HPDE6-E6E7 (cell line): ENCODE measurements around the gene TARS3.
"Not testable (repeated sequence)": the region's sequence is repeated elsewhere in the genome, so short reads cannot be mapped to it uniquely, and the experiment has no call there.

Experiments
- DNase-seq: peaks from one replicate; pipeline ENCODE4 v3.0.0; 2011; ENCODE audit warnings: missing footprints; ENCODE audit errors: extremely low spot score

TARS3 gene

GRCh38 chr15:101654624-101655337 lies 69.5 kb downstream of the TARS3 start:
- DNase-seq: not testable (repeated sequence)

DNA sequence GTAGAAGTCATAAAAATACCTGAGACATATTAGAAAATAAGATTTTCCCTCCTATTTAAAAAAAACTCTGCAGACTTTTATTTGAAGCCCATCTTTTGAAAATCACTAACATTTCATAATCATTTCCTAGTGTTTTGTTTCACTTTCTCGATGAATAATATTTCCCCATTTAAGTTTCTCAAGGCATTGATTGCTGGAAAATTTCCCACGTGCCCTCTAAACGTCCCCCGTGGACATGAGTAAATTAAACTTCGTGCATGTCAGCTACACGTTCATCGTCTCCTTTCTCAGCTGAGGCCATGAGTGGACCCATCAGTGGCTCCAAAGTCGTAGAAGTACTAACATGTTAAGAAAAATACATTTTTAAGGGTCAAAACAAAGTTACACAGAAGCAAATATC lies 70.1 kb downstream of the TARS3 start:
- DNase-seq: no peak

GRCh38 chr15:101652786-101653430 lies 71.4 kb downstream of the TARS3 start:
- DNase-seq: no peak

- peak; percentile 82 for DNase-seq
Observed at GRCh38 chr15:101652098-101652785, 72.0 kb downstream of the TARS3 start, which contains the start of gene TM2D3. Gene TM2D3 (minus strand): TSS chr15:101652381. CDS start chr15:101652361, 20 bp downstream.

GRCh38 chr15:101651554-101652097 lies 72.6 kb downstream of the TARS3 start:
- DNase-seq: no peak

DNA sequence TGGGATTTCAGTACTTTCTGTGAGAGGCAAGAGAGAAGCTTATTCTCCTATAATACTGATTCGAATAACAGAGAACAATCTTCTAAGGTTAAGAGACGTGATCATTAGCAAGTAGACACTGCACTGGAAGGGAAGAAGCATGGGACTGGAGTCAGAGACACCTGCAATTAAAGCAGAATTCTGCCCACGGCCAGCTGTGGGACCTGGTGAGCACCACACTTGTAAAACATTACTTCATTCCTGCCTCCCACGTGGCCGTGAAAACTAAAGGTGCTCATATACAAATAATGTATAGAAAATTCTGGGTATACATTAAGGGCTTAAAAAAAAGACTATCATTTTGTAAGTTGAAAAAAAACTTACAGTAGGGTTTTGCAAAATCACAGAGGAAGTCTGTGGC lies 74.1 kb downstream of the TARS3 start:
- DNase-seq: no peak

GRCh38 chr15:101648356-101648755 lies 75.9 kb downstream of the TARS3 start:
- DNase-seq: no peak

DNA sequence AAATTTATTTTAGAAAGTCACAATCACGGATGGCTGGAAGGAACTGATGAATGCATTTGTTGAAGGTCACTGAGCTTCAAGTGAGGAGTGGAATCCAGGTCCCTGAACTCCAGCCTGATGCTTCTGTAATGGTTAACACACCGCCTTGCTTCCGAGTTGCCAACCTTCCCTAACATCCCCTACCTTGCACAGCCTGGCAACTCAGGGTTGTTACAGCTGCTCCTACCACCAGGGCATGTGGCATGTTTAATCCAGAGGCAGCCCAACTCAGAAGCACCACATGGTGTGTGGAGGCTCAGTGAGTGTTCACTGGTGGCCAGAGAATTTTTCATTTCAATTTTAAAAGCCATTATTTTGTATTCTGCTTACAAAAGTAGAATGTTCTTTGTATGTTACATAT lies 77.0 kb downstream of the TARS3 start:
- no peak for DNase-seq

DNA sequence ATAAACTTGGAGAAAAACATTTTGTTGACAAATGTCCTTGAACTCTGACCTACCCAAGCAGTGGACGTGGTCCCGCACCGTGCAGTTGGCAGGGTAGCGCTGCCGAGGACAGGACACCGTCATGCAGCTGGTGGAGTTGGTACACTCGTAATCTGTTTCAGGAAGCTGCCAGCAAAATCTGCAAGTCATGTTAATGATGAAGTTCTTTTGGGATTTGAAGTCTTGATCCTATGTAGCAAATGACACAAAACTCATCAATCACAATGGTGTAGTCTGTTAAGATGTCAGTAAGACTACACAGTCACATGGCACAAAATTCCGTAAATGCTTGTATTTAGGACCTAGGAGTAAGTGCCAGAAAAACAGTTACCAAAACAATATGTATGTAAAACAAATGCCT lies 77.6 kb downstream of the TARS3 start:
- no peak for DNase-seq

- DNase-seq: no peak
Observed at GRCh38 chr15:101642361-101642760, 81.9 kb downstream of the TARS3 start.

GRCh38 chr15:101641894-101642293 lies 82.4 kb downstream of the TARS3 start:
- no peak for DNase-seq

- DNase-seq: peak; percentile 25
Observed at GRCh38 chr15:101641129-101641764, 83.0 kb downstream of the TARS3 start.

GRCh38 chr15:101639667-101640066 lies 84.6 kb downstream of the TARS3 start:
- no peak for DNase-seq

GRCh38 chr15:101637919-101638318 lies 86.4 kb downstream of the TARS3 start:
- DNase-seq: no peak

DNA sequence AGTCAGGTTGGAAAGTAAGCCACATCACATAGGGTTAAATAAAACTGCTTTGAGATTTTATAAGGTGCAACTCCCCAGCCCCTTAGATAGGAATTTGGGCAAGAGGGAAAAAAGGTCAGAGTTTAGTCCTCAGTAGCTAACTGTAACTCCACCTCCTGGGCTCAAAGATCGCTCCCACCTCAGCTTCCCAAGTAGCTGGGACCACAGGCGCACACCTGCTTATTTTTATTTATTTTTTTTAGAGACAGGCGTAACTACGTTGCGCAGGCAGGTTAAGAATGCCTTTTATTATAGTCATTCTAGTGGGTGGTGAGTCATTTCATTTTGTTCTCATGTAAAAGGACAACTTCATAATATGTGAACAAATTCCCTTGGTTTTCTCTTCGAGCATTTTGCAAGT lies 86.8 kb downstream of the TARS3 start:
- DNase-seq: peak; percentile 51

GRCh38 chr15:101637038-101637437 lies 87.2 kb downstream of the TARS3 start:
- no peak for DNase-seq

- no peak for DNase-seq
Observed at GRCh38 chr15:101635944-101636727, 88.1 kb downstream of the TARS3 start.

GRCh38 chr15:101633356-101633755 lies 90.9 kb downstream of the TARS3 start:
- DNase-seq: no peak

DNA sequence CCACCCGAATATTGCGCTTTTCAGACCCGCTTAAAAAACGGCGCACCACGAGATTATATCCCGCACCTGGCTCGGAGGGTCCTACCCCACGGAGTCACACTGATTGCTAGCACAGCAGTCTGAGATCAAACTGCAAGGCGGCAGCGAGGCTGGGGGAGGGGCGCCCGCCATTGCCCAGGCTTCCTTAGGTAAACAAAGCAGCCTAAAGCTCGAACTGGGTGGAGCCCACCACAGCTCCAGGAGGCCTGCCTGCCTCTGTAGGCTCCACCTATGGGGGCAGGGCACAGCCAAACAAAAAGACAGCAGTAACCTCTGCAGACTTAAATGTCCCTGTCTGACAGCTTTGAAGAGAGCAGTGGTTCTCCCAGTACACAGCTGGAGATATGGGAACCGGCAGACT lies 97.5 kb downstream of the TARS3 start:
- DNase-seq: not testable (repeated sequence)

DNA sequence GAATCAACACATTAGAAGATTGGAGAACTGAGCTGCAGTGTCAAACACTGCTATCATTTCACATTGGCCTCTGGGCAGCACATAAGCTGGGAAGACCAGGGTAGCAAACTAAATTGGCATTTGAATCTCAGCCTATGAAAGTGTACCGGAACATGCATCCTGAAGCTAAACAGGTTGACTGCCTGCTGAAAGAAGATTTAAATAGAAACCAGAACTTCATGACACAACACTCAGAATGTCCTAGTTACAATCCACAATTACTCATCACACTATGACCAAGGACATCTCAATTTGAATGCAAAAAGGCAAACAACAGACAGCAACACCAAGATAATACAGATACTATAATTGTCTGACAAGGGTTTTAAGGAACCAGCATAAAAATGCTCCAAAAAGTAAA lies 98.3 kb downstream of the TARS3 start:
- DNase-seq: no peak

DNA sequence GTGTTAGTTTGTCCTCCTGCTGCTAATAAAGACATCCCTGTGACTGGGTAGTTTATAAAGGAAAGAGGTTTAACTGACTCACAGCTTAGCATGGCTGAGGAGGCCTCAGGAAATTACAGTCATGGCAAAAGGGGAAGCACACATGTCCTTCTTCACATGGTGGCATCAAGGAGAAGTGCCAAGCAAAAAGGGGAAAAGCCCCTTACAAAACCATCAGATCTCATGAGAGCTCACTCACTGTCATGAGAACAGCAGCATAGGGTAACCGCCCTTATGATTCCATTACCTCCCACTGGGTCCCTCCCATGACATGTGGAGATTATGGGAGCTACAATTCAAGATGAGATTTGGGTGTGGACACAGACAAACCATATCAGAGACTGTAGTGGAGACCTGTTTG lies 99.1 kb downstream of the TARS3 start:
- DNase-seq: no peak
